Activated CD8-positive, alpha-beta memory T cell treated with anti-CD3 and anti-CD28 coated beads, Interleukin-2, amount 50 U/mL, for 1 hour (primary cell): ENCODE measurements around the gene UNG.
"Not testable (repeated sequence)": the region's sequence is repeated elsewhere in the genome, so short reads cannot be mapped to it uniquely, and the experiment has no call there.

Source experiments
- DNase-seq: peaks from one replicate; pipeline ENCODE4 v3.0.0-alpha.2; 2020; ENCODE audit errors: extremely low read depth

UNG gene

GRCh38 chr12:109097435-109098182 lies at the start of gene UNG:
TSS of gene UNG (plus strand) at chr12:109097597. CDS start at chr12:109097680, 83 bp downstream.
- peak; percentile 79 for DNase-seq

DNA sequence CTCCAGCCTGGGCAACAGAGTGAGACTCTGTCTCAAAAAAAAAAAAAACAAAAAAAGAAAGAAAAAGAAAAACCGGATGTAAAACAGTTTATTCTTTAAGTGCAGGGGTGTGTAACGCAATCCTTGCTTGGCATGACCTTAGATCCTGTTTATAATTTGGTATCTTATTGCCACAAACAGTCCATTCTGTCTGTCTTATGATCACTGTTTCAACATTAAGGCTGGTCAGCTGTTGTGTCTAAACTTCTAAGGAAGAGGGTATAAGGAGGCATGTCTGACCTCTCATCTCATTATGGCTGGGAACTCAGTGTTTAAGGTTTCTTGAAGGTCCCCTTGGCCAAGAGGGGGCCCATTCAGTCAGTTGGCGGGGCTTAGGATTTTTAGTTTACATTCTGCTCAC lies 48.7 kb upstream of the UNG start:
- not testable (repeated sequence) for DNase-seq

DNA sequence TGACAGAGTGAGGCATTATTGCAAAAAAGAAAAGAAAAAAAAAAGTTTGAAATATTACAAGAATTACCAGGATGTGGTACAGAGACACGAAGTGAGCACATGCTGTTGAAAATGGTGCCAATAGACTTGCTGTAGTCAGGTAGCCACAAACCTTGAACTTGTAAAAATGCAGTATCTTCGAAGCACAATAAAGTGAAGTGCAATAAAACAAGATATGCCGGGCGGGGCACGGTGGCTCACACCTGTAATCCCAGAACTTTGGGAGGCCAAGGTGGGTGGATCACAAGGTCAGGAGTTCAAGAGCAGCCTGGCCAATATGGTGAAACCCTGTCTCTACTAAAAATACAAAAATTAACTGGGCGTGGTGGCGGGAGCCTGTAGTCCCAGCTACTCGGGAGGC lies 47.6 kb upstream of the UNG start:
- not testable (repeated sequence) for DNase-seq

- no peak for DNase-seq
Observed at GRCh38 chr12:109052097-109052413, 45.3 kb upstream of the UNG start.

GRCh38 chr12:109052414-109053323 lies 44.7 kb upstream of the UNG start, which contains the start of gene USP30:
TSS of gene USP30 (plus strand) at chr12:109052576. CDS start at chr12:109052679, 103 bp downstream.
- DNase-seq, result peak; percentile 64

GRCh38 chr12:109053382-109054123 lies 43.8 kb upstream of the UNG start:
- no peak for DNase-seq

DNA sequence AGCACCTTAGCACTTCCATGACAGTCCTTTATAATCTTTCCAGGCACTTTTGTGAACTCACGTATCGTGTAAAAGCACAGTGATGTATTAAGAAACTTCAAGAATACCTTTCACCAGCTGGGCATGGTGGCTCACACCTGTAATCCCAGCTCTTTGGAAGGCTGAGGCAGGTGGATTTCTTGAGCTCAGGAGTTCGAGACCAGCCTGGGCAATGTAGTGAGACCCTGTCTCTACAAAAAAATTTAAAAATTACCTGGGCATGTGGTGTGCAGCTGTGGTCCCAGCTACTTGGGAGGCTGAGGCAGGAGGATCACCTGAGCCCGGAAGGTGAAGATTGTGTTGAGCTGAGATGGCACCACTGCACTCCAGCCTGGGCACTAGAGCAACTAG lies 43.3 kb upstream of the UNG start:
- not testable (repeated sequence) for DNase-seq

GRCh38 chr12:109054520-109054919 lies 42.9 kb upstream of the UNG start:
- DNase-seq, result no peak

- no peak for DNase-seq
Observed at GRCh38 chr12:109056891-109057290, 40.5 kb upstream of the UNG start.

DNA sequence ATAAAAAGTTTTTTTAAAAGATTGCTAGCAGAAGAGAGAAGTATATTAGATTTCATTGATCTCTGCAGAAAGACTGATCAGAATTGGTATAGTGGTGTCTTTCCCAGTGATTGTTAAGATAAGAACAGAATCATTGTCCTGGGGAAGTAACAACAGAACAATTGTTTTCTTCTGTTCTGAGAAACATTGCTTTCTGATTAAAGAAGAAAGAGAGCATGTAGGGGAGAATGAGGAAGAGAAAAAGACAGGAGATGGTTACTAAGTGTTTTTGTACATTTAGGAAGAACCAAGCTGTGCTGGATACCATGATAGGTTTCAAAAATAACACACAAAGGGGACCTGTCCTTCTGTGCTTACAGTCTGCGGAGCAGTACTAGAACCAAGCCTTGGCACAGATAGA lies 40.0 kb upstream of the UNG start:
- no peak for DNase-seq

DNA sequence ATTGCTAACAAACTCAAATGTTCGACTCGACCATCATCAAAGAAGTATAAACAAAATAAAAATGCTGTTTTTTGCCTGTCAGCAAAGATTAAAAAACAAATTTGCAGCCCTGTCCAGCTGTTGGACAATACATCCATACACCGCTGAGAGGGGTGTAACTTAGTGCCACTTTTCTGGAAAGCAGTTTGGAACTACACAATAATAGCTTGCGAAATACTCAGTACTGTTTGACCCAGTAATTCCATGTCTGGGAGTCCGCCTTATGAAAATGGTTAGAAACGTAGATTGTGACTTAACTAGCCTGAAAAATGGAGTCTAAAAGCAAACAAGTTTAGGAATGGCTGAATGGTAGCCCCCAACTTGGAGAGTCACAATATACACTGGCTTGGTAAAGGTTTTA lies 38.6 kb upstream of the UNG start:
- DNase-seq, result no peak

DNA sequence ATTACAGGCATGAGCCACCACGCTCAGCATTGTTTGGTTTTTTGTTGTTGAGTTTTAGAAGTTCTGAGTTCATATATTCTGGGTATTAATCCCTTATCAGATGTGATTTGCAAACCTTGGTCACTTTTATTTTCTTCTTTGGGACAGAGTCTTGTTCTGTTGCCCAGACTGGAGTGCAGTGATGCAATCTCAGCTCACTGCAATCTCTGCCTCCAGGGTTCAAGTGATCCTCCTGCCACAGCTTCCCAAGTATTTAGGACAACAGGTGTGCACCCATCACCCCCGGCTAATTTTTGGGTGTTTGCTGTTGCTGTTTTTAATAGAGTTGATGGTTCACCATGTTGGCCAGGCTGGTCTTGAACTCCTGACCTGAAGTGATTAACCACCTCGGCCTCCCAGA lies 33.3 kb upstream of the UNG start:
- no peak for DNase-seq

DNA sequence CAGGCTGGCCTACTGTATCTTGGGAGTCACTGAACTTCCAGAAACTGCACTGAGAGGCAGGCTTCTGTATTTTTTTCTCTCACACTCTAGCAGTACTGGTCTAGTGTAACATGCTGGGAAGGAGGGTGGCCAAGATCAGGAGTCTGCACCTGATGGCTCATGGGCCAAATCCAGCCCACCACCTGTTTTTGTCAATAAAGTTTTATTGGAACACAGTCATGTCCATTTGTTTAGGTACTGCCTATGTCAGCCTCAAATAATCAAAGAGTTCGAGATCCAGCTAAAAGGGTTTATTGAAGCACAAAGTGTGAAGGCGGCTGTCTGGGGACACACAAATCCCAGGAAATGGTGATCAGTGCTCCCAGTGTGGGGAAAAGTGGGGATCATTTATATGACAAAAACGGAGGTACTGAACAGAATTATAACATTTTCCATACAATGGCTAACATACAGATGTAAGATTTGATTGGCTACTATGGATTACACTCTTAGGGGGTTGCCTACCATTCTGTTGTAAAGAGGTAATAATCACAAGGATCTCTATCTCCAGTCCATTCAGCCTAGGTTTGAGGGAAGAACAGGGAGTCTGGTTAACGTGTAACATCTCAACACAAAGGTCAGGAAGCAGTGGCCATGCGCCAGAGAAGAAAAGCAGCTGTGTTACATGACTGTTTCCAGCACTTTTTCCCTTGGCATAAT lies 32.1 kb upstream of the UNG start:
- no peak for DNase-seq

GRCh38 chr12:109065853-109066193 lies 31.6 kb upstream of the UNG start:
- DNase-seq, result no peak

- DNase-seq, result no peak
Observed at GRCh38 chr12:109069307-109070271, 27.8 kb upstream of the UNG start.

GRCh38 chr12:109074866-109075265 lies 22.5 kb upstream of the UNG start:
- DNase-seq, result no peak

DNA sequence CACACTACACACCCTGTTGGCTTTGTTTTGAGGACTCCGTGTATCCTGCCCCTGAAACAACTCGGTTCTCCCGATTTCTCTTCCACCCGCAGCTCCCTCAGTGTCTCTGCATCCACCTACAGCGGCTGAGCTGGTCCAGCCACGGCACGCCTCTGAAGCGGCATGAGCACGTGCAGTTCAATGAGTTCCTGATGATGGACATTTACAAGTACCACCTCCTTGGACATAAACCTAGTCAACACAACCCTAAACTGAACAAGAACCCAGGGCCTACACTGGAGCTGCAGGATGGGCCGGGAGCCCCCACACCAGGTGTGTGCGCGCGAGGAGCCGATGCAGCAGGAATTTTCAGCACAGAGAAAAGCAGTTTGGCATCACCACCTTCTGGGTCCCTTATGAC lies 14.6 kb upstream of the UNG start:
- DNase-seq, result no peak

GRCh38 chr12:109084425-109084824 lies 13.0 kb upstream of the UNG start:
- DNase-seq, result no peak

GRCh38 chr12:109085590-109085989 lies 11.8 kb upstream of the UNG start:
- no peak for DNase-seq

GRCh38 chr12:109087250-109087649 lies 10.1 kb upstream of the UNG start:
- no peak for DNase-seq

- DNase-seq, result no peak
Observed at GRCh38 chr12:109088818-109089217, 8.6 kb upstream of the UNG start.
